Subcutaneous adipose tissue (tissue), 4 donors: Measurements from ENCODE around the gene ABCA12. TPM values are rescaled to one million over a fixed set of nuclear protein-coding genes. Genes with fewer than 3 reads are reported as not detected.

ENCODE experiments used
- total RNA-seq, 4 donors: library from RNA; depleted of rRNA; stranded (reverse); fragments of >200 nt; gene quantifications; one replicate each; pipeline ENCODE4 v1.1.0, GENCODE V29; 2016
- TF ChIP-seq, protein P1 (sequence below): fragments of 450-650 bp; IDR thresholded peaks from one replicate; pipeline ENCODE4 v1.5.1; 2016; ENCODE audit warnings: low read depth, mild to moderate bottlenecking, control low read depth, antibody characterized with exemption, moderate library complexity

Gene ABCA12
- total RNA-seq, 4 donors from 2014 or later, result not detected

DNA sequence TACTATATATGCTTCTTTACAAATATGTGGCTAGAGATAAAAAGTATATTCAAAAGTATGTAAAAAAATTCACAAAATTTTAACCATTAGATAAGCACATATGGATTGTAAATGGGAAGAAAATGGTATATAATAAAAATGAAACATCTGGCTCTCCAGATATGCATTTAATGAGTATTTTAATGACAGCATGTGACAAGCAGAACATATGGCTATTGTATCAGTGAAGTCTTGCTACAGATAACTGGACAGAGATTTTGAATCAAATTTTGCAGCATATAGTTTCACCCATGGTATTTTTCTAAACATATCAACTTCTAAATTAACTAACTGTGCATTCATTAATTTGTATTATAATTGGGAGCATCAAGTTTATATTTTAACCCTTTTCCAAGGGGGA, 5.0 kb upstream of the ABCA12 start:
- TF ChIP-seq, protein P1, sequence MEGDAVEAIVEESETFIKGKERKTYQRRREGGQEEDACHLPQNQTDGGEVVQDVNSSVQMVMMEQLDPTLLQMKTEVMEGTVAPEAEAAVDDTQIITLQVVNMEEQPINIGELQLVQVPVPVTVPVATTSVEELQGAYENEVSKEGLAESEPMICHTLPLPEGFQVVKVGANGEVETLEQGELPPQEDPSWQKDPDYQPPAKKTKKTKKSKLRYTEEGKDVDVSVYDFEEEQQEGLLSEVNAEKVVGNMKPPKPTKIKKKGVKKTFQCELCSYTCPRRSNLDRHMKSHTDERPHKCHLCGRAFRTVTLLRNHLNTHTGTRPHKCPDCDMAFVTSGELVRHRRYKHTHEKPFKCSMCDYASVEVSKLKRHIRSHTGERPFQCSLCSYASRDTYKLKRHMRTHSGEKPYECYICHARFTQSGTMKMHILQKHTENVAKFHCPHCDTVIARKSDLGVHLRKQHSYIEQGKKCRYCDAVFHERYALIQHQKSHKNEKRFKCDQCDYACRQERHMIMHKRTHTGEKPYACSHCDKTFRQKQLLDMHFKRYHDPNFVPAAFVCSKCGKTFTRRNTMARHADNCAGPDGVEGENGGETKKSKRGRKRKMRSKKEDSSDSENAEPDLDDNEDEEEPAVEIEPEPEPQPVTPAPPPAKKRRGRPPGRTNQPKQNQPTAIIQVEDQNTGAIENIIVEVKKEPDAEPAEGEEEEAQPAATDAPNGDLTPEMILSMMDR, result no peak

DNA sequence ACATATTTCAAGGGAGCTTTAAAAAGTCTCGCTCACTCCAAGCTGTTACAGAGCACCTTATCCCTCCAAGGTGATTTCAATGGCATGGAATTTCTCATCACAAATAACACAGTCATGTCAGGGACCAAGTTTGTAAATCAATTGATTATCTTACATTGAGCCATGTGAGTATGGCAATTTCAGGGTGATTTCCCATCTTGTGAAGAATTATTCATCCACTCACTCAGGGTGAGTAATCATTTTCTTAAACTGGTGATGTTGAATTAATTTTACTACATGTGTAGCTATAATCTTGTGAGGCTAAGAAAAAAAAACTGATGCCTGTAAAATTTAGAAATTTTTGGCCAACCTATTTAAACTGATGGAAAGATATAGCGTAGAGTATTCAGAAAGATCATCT, 3.3 kb upstream of the ABCA12 start:
- TF ChIP-seq, protein P1, result no peak

DNA sequence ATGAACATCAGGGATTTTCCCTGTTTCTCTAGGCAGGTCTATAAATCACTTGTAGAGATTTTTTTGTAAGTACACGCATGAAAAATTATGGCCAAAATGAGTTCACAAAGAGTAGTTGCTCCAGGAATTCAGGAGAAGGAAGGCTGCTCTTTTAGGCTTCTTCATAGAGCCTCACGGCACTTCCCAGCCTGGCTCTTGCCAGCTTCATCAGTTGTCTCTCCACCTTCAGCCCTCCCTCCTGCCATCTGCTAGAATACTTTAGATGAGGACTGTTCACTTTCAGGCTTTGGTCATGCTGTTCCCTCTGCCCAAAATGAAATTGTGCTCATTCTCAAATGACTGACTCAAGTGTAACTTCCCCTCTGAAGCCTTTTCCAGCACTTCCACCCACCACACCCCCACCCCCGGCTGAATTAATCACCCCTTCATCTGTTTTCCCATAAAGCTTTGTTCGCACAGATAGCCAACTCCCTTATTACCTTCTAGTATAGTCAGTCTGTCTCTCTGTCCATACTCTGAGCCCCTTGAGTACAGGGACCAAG, 1.8 kb upstream of the ABCA12 start:
- TF ChIP-seq, protein P1, result no peak

DNA sequence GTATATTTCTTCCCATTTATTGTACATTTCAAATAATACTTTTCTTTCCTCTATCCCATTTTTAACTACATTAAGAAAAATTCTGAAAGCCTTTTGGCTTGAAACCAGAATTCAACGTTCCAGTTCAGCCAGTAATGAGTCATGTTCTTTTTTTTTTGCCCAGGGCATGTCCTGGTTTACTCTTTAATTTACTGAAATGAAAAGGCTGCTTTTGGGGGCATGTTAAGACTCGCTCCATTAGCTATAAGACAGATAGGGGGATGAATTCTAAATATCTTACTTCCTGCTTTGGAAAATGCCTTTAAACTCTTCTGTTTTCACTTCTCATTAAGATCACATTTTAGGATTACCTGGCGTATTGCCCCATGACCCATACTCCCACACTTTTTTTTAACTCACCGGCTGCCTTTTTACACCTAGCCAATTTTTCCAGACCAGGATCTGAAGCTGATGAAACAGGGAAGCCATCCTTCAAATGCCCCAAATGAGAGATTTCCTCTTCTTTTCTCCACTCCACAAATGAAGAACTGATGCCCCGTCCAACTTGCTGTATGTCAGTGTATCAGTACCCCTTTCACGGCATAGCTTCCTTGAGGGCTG, 585 bp downstream of the ABCA12 start:
- TF ChIP-seq, protein P1, result no peak

DNA sequence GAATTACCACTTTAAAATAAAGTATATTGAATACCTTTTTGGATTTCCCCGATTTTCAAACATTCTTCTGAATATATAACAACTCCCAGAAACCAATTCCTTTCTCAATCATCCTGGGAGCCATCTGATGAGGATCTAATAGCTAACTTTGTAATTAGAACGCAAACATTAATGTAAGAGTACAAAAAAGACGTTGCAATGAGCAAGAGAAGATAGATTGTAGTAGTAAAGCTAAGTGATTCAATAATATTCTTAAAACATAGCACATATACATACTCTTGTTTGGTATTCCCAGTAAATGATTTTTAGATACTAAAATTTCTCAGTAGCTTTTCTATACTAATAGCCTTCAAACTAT, 1.1 kb downstream of the ABCA12 start:
- TF ChIP-seq, protein P1, result no peak

DNA sequence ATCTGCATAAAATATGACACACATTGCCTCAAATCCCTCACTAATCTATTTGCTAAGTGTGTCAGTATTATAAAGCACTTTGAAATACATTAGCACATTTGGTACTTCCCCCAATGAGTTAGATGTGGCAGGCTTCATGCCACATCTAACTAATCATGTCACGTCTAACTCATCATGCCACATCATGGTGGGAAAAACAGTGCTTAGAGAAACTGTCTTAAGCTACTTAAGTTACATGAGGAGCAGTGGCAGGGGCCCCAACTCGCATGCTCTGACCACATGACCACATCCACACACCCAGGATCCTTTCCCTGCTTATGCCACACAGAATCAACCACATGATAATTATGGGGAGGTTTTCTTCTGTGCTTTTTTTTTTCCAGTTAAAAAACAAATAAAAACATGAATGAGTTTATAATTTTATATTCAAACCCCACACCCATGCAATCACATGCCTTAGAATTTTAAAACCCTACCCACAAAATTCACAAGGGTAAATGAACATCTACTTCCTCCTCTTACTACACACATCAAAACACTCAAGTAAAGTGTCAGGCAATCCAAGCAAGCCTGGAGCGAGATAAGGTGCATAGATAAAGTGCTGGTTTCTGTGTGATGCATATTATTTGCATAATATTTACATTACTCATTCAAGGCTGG, 1.6 kb downstream of the ABCA12 start:
- TF ChIP-seq, protein P1, result no peak

DNA sequence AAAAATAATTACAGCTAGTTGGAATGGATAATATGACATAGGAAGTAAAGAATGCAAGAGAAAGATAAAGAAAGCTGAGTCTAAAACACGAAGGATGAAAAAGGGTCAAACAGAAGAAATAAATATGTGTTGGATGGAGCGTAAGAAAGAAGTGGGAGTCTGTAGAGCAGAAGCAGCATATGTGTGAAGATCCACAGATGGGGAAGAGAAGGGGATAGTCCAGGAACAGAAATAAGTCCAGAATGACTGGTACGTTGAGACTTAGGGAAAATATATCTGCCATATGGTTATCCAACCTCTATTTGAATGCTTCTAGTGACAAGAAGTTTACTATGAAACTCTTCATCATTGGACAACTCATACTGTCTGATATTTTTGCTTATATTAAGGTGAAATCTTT, 18.0 kb downstream of the ABCA12 start:
- TF ChIP-seq, protein P1, result no peak
